ENCODE measurements around the gene KAZALD1.

The KAZALD1 gene

GRCh38 chr10:101047961-101048892, 13.6 kb upstream of the KAZALD1 start:
- no peak for DNase-seq

- DNase-seq = peak; percentile 78
These were observed 11.3 kb upstream of the KAZALD1 start for GRCh38 chr10:101050208-101051069.

DNA sequence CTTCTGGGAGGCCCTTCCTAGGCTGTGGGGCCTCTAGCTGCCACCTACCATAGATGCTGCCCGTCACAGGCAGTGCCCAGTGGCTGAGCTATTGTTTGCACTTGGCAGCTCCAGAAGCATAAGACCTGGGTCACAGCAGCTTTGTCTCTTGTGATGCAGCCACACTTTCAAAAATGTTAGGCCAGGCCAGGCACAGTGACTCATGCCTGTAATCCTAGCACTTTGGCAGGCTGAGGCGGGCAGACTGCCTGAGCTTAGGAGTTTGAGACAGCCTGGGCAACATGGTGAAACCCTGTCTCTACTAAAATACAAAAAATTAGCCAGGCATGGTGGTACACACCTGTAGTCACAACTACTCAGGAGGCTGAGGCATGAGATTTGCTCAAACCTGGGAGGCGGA, 9.5 kb upstream of the KAZALD1 start:
- DNase-seq = no peak

DNA sequence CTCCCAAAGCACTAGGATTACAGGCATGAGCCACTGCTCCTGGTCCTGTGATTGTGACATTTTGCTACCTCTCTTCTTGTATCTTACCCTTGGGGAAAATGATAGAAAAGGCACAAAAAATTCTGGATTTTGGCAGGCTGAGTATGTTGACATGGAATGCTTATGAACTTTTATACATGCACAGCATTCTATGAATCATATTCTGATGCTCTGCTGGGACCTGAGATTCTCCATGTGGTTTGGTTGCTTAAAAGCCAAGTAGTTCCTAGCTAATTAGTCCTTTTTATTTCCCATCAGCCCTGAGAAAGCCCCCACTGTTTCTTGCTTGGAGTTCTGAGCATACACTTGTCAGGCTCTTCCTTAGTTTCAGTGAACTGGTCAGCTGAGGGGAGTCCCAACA, 8.3 kb upstream of the KAZALD1 start:
- DNase-seq = no peak

DNA sequence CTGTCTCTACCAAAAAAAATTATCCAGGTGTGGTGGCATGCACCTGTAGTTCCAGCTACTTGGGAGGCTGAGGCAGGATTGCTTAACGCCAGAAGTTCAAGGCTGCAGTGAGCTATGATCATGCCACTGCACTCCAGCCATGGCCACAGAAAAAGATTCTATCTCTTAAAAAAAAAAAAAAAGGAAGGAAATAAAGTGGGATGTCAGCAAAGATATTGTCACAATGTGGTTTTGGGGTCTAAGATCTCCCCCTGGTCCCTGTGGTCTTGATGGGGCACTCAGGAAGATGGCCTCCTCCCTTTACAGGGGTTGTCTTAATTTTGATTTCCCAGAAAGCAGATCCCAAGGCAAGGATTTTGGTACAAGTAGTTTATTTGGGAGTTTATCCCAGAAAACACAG, 7.4 kb upstream of the KAZALD1 start:
- DNase-seq = no peak

- DNase-seq = no peak
These were observed 6.9 kb upstream of the KAZALD1 start for GRCh38 chr10:101054876-101055275.

GRCh38 chr10:101055411-101055810, 6.4 kb upstream of the KAZALD1 start:
- no peak for DNase-seq

DNA sequence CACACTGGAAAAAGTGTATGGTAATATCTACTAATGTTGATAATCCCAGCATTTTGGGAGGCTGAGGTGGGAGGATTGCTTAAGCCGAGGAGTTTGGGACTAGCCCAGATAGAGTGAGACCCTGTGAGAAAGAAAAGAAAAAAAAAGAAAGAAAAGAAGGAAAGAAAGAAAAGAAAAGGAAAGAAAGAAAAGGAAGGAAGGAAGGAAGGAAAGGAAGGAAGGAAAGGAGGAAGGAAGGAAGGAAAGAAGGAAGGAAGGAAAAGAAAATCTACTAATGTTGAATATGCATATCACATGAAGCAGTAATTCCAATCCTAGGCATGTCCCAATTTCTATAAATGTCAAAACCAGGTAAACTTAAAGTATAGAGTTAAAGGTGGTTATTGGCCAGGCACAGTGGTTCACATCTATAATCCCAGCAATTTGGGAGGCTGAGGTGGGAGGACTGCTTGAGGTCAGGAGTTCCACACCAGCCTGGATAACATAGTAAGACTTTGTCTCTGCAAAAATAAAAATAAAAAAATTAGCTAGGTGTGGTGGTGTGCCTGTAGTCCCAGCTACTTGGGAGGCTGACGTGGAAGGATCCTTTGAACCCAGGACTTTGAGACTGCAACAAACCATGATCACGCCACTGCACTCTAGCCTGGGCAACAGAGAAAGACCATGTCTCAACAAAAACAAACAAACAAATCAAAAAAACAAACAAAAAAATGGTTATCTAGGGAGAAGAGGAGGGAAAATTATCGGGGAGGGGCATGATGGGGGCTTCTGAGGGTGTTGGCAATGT, 5.2 kb upstream of the KAZALD1 start:
- no peak for DNase-seq

DNA sequence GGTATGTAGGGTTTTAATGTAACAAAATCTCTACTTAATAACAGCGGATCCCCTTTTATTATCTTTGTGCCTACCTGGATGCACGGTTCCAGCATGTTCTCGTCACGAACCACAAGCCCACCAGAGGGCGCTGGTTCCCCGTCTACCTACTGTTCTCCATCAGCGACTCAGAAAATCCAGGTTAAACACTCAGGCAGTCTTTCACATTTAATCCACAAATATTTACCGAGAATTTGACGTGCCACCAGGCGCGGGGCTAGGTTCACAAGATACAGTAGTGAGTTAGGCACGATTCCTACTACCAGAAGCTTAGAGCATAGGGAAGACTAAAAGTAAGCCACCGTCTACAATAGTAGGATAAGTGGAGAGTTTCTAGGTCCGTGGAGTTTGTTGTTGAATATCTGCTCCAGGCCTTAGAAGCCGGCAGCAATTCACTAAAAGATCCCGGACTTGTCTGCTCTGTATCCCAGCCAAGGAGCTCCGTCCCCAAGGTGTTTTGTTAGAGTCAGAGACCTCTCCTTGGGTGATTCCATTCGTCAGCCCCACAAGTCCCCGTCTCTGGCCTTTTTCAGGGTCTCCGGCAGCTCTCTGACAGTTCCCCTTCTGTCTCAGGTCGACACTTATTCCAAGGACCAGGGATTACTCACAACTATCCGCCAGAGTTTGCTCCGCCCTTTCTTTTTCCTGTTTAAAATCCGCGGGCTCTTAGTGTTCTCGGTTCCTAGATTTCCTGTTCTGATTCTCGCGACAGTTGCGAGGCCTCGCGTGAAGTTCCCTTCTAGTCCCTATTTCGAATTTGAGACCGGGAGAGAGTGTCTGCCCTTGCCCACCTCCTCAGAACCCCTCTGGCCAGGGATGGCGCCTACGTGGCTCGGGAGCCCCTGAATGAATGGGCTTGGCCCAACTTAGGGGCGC, 1.5 kb upstream of the KAZALD1 start:
- DNase-seq = peak; percentile 91

- peak; percentile 86 for DNase-seq
These were observed 702 bp upstream of the KAZALD1 start for GRCh38 chr10:101060951-101061623.

DNA sequence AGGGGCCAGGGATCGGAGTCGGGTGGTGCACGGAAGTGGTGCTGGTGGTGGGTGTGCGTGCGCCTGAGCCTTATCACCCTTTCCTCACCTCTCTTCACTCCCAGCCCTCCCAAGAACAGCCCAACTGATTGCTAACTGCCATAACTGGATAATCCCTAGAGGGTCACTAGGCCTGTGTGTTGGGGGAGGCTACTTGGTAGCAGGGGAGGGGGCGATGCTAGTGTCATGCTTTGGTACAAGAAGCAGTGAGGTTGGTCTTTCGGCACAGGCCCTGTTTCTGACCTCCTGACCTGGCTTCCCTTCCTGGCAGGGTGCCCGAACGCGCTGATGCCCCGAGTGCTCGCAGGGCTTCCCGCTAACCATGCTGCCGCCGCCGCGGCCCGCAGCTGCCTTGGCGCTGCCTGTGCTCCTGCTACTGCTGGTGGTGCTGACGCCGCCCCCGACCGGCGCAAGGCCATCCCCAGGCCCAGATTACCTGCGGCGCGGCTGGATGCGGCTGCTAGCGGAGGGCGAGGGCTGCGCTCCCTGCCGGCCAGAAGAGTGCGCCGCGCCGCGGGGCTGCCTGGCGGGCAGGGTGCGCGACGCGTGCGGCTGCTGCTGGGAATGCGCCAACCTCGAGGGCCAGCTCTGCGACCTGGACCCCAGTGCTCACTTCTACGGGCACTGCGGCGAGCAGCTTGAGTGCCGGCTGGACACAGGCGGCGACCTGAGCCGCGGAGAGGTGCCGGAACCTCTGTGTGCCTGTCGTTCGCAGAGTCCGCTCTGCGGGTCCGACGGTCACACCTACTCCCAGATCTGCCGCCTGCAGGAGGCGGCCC, 652 bp downstream of the KAZALD1 start:
- peak; percentile 32 for DNase-seq

DNA sequence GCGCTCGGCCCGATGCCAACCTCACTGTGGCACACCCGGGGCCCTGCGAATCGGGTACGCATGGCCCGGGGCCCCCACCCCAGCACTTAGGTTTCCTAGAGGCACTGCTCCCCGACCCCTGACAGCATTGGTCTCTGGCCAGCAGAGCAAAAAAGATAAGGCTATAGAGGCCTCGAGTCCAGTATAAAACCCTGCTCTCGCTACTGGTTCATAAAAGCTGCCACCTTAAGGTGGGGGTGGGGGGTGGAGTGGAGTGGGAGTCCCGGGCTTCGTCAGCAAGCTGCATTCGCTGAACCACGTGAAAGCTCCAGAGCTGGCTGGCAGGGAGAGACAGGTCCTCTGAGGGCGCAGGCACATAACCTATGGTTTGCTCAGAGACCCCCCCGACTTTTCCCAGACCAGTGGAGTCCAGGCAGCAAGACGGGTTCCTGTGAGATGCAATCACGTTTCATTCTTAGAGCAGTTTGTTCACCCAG, 1.3 kb downstream of the KAZALD1 start:
- DNase-seq = no peak

DNA sequence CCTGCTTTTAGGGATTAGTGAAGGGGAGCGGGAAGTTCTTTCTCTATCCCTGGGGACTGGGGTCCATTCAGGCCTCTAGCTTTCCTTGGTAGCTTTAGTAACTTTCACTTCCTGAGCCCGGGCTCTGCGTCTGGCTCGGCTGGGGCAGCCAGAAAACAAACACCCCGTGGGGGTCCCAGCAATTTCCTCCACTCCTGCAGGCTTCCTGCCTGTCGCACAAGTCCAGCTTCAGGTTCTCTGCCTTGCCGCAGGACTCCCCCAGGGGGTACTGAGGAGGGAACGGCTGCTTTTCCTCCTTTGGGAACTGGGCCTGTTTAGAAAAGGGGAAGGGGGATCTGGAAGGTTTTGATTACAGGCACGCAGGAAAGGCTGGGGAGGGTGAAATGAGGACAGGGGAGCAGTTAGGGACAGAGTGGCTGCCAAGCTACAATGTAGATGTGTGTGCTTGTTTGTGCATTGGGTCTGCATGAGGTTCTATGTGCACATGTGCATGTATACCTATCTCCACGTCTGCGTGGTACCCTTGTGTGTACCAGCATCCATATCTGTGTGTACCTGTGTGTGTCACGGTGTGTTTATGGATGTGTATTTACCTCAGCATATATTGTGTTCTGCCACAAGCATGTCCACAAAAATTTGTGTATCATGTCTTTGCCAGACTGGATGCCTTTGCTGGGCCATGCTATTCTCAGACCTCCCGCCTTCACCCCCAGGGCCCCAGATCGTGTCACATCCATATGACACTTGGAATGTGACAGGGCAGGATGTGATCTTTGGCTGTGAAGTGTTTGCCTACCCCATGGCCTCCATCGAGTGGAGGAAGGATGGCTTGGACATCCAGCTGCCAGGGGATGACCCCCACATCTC, 2.0 kb downstream of the KAZALD1 start:
- no peak for DNase-seq

- DNase-seq = no peak
These were observed 2.7 kb downstream of the KAZALD1 start for GRCh38 chr10:101064415-101065030.

DNA sequence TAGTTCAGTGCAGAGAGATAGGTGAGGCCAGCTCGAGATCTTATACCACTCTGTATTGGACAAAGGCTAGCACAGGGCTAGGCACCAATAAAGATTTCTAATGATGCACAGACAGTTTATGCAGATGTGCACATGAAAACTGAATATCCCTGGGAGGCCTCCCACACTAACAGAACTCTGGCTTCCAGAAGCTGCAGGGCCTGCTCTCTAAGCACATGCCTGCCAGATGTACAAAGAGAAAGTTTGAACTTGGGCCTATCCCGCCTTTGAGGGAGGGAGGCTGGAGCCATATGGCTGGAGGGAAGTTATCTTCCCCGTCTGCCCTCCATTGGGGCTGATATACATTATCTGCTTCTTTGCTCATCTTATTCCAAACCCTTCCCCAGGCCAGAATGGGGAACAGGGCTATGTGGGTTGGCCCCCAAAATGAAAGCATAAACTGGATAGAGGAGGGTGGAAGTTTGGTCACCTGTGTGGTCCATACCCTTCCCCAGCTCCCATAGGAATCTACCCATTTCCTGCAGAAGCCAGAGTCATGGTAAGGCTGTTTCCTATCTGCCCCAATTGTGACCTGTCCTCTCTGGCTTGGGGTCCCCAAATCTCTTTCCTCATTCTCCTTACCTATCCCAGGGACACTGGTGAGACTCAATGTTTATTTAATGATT, 3.8 kb downstream of the KAZALD1 start:
- DNase-seq = no peak

- DNase-seq = peak; percentile 39
These were observed 4.5 kb downstream of the KAZALD1 start for GRCh38 chr10:101066146-101066895.

- no peak for DNase-seq
These were observed 5.1 kb downstream of the KAZALD1 start for GRCh38 chr10:101066896-101067355.

All from activated gamma-delta T cell treated with Interleukin-2 at 50 U/mL for 16 hours (primary cell).